ENCODE data around the gene TEDC2. TPM values are rescaled to one million over a fixed set of nuclear protein-coding genes. Genes with fewer than 3 reads are reported as not detected.

The TEDC2 gene
- total and polyA plus RNA-seq, 3 donors from 2014 or later, result 7.7 to 19.4 (median 18.0) TPM

DNA sequence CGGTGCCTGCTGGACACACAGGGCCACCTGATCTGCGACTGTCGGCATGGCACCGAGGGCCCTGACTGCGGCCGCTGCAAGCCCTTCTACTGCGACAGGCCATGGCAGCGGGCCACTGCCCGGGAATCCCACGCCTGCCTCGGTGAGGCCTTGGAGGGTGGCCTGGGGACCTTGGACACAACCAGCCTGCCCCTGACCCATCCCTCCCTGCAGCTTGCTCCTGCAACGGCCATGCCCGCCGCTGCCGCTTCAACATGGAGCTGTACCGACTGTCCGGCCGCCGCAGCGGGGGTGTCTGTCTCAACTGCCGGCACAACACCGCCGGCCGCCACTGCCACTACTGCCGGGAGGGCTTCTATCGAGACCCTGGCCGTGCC is 12.6 kb downstream of the TEDC2 start:
- H3K4me1 ChIP-seq, result peaks cover 39% of the 10 kb centered on the region
- H3K36me3 ChIP-seq (ENCODE audit: low read depth, missing control alignments), result no peaks in the 10 kb centered on the region
- whole genome bisulfite sequencing, 2 donors, result 87 to 97% methylated on average over 12 to 22 of the region's 27 CpGs
- no peaks in the 10 kb centered on the region for H3K27me3 ChIP-seq
- TF ChIP-seq CTCF (IDR thresholded peaks at IDR 0.05) (no peak), POLR2A (IDR thresholded peaks at IDR 0.05) (no peak)
- no peak overlapping the region for H3K27ac ChIP-seq
- no peak for DNase-seq
- H3K9me3 ChIP-seq, result no peaks in the 10 kb centered on the region
- no peak overlapping the region for H3K4me3 ChIP-seq
- intact Hi-C loops (cut with DNase I; ENCODE audit: low total_unique reads), result no loop called here

DNA sequence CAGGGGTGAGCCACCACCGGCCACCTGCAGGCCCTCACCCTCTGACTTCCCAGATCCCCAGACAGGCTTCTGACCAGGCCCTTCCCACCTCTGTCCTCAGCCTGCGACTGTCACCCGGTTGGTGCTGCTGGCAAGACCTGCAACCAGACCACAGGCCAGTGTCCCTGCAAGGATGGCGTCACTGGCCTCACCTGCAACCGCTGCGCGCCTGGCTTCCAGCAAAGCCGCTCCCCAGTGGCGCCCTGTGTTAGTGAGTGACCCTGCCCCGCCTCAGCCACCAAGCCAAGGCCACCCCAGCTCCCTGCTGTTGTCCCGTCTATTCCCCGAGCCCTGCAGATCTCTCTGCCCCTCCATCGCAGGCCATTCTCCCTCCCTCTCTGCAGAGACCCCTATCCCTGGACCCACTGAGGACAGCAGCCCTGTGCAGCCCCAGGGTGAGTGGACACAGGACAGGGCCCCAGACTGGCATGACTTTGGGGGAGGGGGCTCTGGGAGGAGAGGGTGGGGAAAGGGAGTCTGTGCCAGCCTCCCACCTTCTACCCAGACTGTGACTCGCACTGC is 13.1 kb downstream of the TEDC2 start:
- Histone ChIP-seq H3K36me3 (ENCODE audit: low read depth, missing control alignments) (no peaks in the 10 kb centered on the region), H3K27ac (no peak overlapping the region), H3K4me3 (no peak overlapping the region), H3K27me3 (no peaks in the 10 kb centered on the region), H3K4me1 (peaks cover 39% of the 10 kb centered on the region), H3K9me3 (no peaks in the 10 kb centered on the region)
- no peak for DNase-seq
- WGBS, 2 donors, result 74 to 90% methylated on average over 6 to 14 of the region's 14 CpGs
- intact Hi-C loops (cut with DNase I; ENCODE audit: low total_unique reads), result no loop called here
- TF ChIP-seq POLR2A (IDR thresholded peaks at IDR 0.05) (no peak), CTCF (IDR thresholded peaks at IDR 0.05) (no peak)

DNA sequence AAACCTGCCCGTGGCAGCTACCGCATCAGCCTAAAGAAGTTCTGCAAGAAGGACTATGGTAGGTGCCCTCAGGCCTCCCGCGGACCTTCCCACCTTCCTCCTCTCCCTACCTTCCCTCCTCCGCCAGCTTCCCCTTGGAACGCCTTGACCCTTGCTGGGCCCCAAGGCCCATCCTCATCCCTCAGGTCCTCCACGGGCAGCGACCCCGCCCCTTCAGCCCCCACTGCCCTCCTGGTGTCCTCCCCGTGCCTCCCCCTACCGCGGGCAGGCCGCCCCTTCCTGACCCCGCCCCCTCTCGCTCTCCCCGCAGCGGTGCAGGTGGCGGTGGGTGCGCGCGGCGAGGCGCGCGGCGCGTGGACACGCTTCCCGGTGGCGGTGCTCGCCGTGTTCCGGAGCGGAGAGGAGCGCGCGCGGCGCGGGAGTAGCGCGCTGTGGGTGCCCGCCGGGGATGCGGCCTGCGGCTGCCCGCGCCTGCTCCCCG is 13.6 kb downstream of the TEDC2 start:
- no peaks in the 10 kb centered on the region for H3K27me3 ChIP-seq

DNA sequence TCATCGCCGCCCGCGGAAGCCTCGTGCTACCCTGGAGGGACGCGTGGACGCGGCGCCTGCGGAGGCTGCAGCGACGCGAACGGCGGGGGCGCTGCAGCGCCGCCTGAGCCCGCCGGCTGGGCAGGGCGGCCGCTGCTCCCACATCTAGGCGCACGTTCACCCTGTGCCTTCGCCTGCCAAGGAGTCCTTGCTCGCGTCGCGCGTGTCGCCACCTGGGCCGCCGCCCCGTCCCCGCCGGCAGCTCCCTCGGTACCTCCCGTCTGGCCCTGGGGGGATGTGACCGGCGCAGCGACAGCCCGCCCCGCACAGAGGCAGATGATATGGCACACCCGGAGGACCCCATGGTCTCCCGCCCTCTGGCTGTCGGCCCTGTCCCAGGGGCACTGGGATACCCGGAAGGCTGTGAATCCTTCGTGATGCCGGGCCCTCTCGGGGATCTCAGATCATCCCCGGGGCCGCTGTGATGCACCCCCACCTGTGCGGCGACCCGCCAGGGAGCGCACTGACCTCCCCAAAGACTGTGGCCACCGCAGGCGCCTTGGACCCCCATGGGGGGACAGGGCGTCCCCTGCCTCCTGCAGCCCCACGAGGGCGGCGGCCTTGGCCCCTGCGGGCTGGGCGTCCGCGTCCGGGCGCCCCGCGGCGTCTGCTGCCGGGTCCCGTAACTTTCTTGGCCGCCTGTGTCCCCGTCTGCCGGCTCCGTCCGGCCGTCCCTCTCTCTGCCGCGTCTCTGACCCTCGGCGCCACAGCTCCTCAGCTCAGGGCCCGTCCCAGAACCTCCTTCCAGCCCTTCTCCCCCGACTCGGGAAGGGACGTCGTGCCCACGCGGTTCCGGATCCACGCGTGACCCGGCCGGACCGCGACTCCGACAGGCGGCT is 14.3 kb downstream of the TEDC2 start:
- TF ChIP-seq POLR2A (IDR thresholded peaks at IDR 0.05) (no peak), CTCF (IDR thresholded peaks at IDR 0.05) (peak in 1 of 3 experiments; percentile 23)
- peak; percentile 57 for DNase-seq
- H3K4me1 ChIP-seq, result peaks cover 27% of the 10 kb centered on the region

More for the DNA sequence above, 13.6 kb downstream of the TEDC2 start:
- TF ChIP-seq POLR2A (IDR thresholded peaks at IDR 0.05), result no peak
- no peak for TF ChIP-seq CTCF (IDR thresholded peaks at IDR 0.05)
- Histone ChIP-seq H3K27ac (no peak overlapping the region), H3K36me3 (ENCODE audit: low read depth, missing control alignments) (no peaks in the 10 kb centered on the region), H3K4me1 (peaks cover 34% of the 10 kb centered on the region), H3K9me3 (no peaks in the 10 kb centered on the region), H3K4me3 (no peak overlapping the region)
- DNase-seq, result no peak
- 7 to 30% methylated on average over 11 to 33 of the region's 49 CpGs for WGBS, 2 donors
- intact Hi-C loops (cut with DNase I; ENCODE audit: low total_unique reads), result no loop called here

More for the DNA sequence above, 14.3 kb downstream of the TEDC2 start:
- Histone ChIP-seq H3K4me3 (peak overlapping the region; percentile 69 to 71), H3K9me3 (no peaks in the 10 kb centered on the region), H3K27ac (peak overlapping the region; percentile 75 to 86), H3K27me3 (no peaks in the 10 kb centered on the region), H3K36me3 (ENCODE audit: low read depth, missing control alignments) (no peaks in the 10 kb centered on the region)
- 0% methylated on average over 56 of the region's 100 CpGs; no CpG with 5 or more reads in 1 of the 2 donors for WGBS, 2 donors
- intact Hi-C loops (cut with DNase I; ENCODE audit: low total_unique reads), result no loop called here

Data from testis (tissue), 3 donors.